Activated CD8-positive, alpha-beta memory T cell treated with anti-CD3 and anti-CD28 coated beads, Interleukin-2, amount 10 ng/mL, durations not matched to agents 7 days and 5 days (primary cell): Measurements from ENCODE around the gene TCERG1L. TPM values are rescaled to one million over a fixed set of nuclear protein-coding genes. Genes with fewer than 3 reads are reported as not detected.
"Not testable (repeated sequence)": the region's sequence is repeated elsewhere in the genome, so short reads cannot be mapped to it uniquely, and the experiment has no call there.

Experiments
- ATAC-seq: fragments of 150-1000 bp; cut with Tn5 transposase; one replicate; pipeline ENCODE4 v1.10.0; 2021; ENCODE audit warnings: moderate library complexity
- CTCF ChIA-PET: fragments of 350-600 bp; sonication (Branson Sonifier 250); formaldehyde crosslinking; loops from one replicate; lab custom pipeline; 2021; ENCODE audit warnings: antibody characterized with exemption; lab: Charles Lee
- DNase-seq: peaks from one replicate; pipeline ENCODE4 v3.0.0-alpha.2; 2020
- H3K27ac Mint-ChIP-seq: one replicate; pipeline ENCODE4 v1.8.0; 2021; ENCODE audit warnings: mild to moderate bottlenecking, mixed read lengths
- H3K27me3 Mint-ChIP-seq: one replicate; pipeline ENCODE4 v1.8.0; 2021; ENCODE audit warnings: mixed read lengths
- H3K36me3 Mint-ChIP-seq: one replicate; pipeline ENCODE4 v1.8.0; 2021; ENCODE audit warnings: mild to moderate bottlenecking, mixed read lengths
- H3K4me1 Mint-ChIP-seq: one replicate; pipeline ENCODE4 v1.8.0; 2021; ENCODE audit warnings: mixed read lengths
- H3K4me3 Mint-ChIP-seq: one replicate; pipeline ENCODE4 v1.8.0; 2021; ENCODE audit warnings: mild to moderate bottlenecking, moderate library complexity, mixed read lengths
- H3K9me3 Mint-ChIP-seq: one replicate; pipeline ENCODE4 v1.8.0; 2022; ENCODE audit warnings: low read depth, mixed read lengths
- total RNA-seq, 2 experiments: library from RNA; stranded (reverse); gene quantifications; one replicate each; pipeline ENCODE4 v1.2.3, GENCODE V29; 2021

Gene TCERG1L
- total RNA-seq, 2 experiments from 2014 or later: 0.20 to 0.49 TPM

DNA sequence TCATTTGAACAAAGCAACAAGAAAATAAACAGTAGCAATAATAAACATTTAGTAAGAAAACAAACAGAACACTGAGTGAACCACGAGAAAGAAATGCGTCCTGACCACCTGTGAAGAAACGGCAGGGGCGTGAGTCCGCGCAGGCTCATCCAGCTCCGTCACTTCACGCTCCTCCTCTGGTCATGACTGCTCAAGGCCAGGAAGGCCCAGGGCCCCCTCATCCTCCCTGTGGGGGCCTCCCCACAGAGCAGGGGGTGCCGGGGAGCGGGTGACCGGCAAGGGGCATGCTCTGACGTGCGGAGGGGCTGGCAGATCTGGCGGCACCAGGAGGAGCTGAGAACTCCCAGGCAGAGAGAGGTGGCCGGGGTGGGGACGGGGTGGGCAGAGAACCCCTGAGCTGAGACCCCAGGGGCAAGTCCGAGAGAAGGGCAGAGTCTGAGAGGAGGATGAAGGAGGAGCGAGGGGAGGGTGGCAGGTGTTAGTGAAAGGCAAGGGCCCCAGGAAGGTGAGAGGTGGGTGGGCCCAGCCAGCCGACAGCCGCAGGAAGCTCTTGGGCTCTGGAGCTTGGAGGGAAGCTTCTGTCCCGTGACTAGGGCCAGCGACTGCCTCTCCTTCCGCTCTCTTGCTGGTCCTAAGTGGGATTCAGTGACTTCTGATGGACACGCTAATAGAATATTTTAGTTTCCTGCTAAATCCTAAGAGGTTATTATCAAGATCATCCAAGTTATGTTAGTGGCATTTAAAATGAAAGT lies 223.9 kb downstream of the TCERG1L start:
- Mint-ChIP-seq H3K27me3 (peaks cover 5% of the 10 kb centered on the region), H3K9me3 (no peaks in the 10 kb centered on the region), H3K36me3 (no peaks in the 10 kb centered on the region), H3K4me1 (no peaks in the 10 kb centered on the region), H3K4me3 (no peak overlapping the region), H3K27ac (no peak overlapping the region)
- DNase-seq: no peak
- CTCF ChIA-PET: no interaction called here
- no peak for ATAC-seq

DNA sequence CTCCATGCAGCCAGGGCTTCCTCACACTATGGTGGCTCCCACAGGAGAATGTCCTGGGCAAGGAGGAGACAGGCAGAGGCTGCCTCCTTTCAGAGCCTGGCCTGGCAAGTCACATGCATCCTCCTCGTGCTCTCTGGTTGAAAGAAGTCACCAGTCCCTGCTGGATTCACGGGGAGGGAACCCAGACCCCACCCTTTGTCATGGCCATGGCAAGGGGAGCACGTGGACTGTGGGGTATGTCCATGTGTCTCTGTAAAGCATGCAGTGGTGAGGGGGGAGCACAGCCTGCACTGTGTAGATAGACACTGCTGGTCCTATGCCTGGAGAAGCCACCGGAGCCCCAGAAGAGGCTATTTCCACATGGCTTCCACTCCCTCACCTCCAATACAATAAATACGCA lies 225.0 kb downstream of the TCERG1L start:
- Mint-ChIP-seq H3K9me3 (no peaks in the 10 kb centered on the region), H3K4me1 (peaks cover 3% of the 10 kb centered on the region), H3K27ac (no peak overlapping the region), H3K27me3 (peaks cover 5% of the 10 kb centered on the region), H3K36me3 (no peaks in the 10 kb centered on the region), H3K4me3 (no peak overlapping the region)
- DNase-seq: no peak
- CTCF ChIA-PET: no interaction called here
- ATAC-seq: no peak

DNA sequence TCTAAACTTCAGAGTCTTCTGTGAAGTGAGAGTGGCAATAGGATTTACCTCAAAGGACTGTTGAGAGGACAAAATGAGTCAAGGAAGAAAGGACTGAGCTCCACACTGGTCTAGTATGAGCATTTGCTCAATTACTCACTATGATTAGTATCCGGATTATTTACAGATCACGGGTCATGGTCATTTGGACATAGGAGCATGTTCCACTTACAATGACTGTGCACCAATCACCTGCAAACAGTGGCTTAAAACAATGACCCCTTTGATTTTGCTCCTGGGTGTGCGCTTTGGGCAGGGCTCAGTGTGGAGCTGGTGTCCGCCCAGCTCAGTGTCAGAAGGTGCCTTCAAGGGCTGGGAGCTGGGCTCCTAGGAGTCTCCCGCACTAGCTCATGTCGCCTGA lies 225.4 kb downstream of the TCERG1L start:
- DNase-seq: no peak
- no peaks in the 10 kb centered on the region for H3K9me3 Mint-ChIP-seq
- CTCF ChIA-PET: no interaction called here
- no peak overlapping the region for H3K4me3 Mint-ChIP-seq
- peaks cover 7% of the 10 kb centered on the region for H3K4me1 Mint-ChIP-seq
- peaks cover 5% of the 10 kb centered on the region for H3K27me3 Mint-ChIP-seq
- ATAC-seq: no peak
- H3K27ac Mint-ChIP-seq: no peak overlapping the region
- H3K36me3 Mint-ChIP-seq: no peaks in the 10 kb centered on the region

DNA sequence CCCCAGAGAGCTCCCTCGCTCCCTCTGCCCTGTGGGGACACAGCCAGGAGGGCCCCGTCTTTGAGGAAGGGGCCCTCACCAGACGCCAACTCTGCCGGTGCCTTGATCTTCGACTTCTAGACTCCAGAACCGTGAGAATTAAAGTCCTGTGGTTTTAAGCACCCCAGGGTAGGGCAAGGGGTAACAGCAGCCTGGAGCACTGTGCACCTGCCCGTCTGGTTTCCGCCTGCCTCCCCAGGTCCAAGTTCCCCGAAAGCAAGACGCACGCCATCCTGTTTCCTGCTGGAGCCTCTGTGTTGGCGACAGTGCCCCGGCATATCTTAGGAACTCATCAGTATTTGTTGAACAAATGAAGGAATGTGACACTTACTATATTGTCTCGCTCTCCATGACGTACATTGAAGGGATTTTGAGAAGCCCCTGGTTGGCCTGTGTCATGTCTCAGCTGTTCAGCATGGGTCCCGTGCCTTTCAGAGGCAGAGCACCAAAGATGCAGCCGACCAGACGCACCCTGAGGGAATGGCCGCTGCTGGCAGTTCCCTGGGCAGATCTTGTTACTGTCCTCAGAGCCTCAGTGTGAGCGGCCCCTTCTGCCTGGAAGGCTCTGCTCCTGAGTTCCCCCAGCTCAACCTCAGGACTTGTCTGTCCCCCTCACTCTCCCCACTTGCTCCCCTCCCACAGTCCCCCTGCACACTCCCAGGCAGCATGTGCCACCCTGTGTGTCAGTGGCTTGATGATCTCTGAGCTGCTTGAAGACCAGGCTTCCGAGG lies 226.2 kb downstream of the TCERG1L start:
- ATAC-seq (no peak), DNase-seq (no peak)
- Mint-ChIP-seq H3K4me1 (peaks cover 10% of the 10 kb centered on the region), H3K36me3 (no peaks in the 10 kb centered on the region), H3K9me3 (no peaks in the 10 kb centered on the region), H3K4me3 (no peak overlapping the region), H3K27ac (no peak overlapping the region), H3K27me3 (peaks cover 5% of the 10 kb centered on the region)
- CTCF ChIA-PET: no interaction called here

DNA sequence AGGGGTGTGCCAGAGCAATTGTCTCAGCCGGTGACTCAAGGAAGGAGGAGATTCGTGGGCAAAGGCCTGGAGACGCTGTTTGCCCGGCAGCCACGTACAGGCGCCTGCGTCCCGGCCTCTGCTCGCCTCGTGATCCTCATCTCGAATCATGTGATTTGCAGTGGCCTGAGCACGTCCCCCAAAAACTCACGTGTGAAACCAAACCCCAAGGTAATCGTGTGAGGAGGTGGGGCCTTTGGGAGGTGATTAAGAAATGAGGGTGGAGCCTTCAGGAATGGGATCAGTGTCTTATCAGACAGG lies 226.8 kb downstream of the TCERG1L start:
- CTCF ChIA-PET: no interaction called here

DNA sequence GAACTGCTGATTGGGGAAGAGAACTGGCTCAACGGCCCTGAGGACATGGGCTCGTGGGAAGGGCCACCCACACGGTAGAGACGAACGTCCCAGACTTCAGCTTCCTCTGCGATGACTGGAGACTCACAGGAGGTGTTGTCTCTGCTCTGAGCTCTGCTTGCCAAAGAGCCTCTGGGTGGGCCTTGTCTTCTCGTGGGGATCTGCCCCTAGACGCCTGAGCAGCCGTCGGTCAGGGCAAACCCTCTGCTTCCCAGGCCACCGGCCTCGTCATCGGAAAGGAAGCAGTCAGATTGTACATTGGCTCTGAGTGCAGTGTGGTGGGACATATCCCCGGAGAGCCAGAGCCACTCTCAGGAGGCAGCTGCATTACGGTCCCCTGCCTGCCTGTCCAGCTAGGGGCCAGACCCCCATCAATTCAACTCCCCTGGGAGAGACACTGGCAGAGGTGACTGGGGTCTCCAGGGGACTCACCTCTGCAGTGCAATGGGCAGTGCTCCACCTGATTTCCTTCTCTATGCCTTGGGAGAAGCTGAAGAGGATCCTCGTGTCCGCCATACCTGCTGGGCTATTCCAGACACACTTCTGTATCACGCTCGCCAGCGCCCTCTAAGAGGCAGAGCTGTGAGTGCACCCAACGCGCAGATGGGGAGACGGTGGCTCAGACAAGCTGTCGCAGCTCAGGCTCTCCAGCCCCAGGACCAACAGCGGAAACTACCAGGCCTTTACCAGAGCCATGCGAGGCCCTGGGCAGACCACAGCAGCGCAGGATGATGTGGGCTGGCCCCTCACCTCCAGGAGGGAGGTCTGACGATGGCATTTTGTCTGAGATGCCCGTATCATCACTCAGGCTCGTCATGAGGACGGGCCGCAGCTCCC lies 227.4 kb downstream of the TCERG1L start:
- no peak overlapping the region for H3K4me3 Mint-ChIP-seq
- DNase-seq: no peak
- H3K9me3 Mint-ChIP-seq: no peaks in the 10 kb centered on the region
- ATAC-seq: no peak
- H3K4me1 Mint-ChIP-seq: peaks cover 10% of the 10 kb centered on the region
- H3K27ac Mint-ChIP-seq: no peak overlapping the region
- H3K36me3 Mint-ChIP-seq: no peaks in the 10 kb centered on the region
- CTCF ChIA-PET: no interaction called here
- peaks cover 5% of the 10 kb centered on the region for H3K27me3 Mint-ChIP-seq

More for the DNA sequence above, 226.8 kb downstream of the TCERG1L start:
- Mint-ChIP-seq H3K9me3 (no peaks in the 10 kb centered on the region), H3K4me1 (peaks cover 10% of the 10 kb centered on the region), H3K36me3 (no peaks in the 10 kb centered on the region), H3K4me3 (no peak overlapping the region), H3K27ac (no peak overlapping the region), H3K27me3 (peaks cover 5% of the 10 kb centered on the region)
- ATAC-seq (no peak), DNase-seq (no peak)

DNA sequence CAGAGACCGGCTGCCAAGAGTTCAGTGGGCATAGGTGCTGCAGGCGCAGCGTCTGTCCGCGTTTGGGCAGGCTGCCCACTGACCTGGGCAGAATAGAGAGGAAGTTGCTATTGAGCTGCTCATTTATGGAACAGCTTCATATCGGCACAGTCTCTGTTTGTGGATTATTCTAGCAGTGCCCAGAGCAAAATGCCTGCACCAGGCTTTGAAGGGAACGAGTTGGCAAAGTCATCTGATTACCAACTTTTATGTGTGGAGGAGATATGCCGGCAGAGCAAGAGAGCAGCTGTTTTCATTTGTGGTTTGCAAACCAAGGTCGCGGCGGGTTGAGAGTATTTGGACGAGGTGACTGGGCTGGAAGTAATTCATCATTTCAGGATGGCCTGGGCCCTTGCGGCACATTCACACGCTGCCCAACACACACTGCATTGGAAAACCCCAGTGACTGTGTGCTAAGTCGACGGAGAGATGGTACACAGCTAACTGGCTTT lies 228.5 kb downstream of the TCERG1L start:
- no peaks in the 10 kb centered on the region for H3K36me3 Mint-ChIP-seq
- no peak for DNase-seq
- H3K27me3 Mint-ChIP-seq: peaks cover 5% of the 10 kb centered on the region
- no peak for ATAC-seq
- H3K4me3 Mint-ChIP-seq: no peak overlapping the region
- H3K27ac Mint-ChIP-seq: no peak overlapping the region
- CTCF ChIA-PET: no interaction called here
- no peaks in the 10 kb centered on the region for H3K9me3 Mint-ChIP-seq
- peaks cover 10% of the 10 kb centered on the region for H3K4me1 Mint-ChIP-seq

DNA sequence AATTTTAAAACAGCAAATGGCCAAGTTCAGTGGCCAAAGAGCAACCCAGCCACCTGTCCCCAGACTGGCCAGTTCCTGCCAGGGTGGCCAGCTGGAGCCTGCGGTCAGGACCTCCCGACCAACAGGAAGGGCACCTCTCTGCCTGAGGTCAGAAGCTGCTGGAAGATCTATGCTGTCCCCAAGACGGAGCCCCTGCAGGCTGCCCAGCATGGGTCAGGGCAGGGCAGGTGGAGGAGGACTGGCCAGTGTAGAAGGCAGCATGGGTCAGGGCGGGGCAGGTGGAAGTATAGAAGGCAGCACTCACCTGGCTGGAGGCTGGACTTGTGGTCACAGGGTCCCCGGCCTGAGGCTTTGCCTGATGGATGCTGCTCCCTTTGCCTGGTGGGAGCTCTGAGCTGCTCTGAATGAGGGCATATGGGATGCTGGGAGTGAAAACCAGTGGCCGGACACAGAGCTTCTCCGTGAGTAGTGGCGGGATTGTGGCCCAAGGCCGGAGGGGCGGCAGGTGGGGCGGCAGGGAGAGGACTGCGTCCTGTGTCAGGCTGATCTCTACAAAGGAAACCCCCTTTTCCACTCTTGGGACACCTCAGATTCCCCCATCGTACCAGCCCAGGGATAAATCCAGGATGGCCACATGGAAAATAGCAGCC lies 229.2 kb downstream of the TCERG1L start:
- ATAC-seq (no peak), DNase-seq (no peak)
- H3K4me1 Mint-ChIP-seq: peaks cover 10% of the 10 kb centered on the region
- H3K4me3 Mint-ChIP-seq: no peak overlapping the region
- CTCF ChIA-PET: no interaction called here
- peaks cover 5% of the 10 kb centered on the region for H3K27me3 Mint-ChIP-seq
- no peak overlapping the region for H3K27ac Mint-ChIP-seq
- H3K36me3 Mint-ChIP-seq: no peaks in the 10 kb centered on the region
- no peaks in the 10 kb centered on the region for H3K9me3 Mint-ChIP-seq

DNA sequence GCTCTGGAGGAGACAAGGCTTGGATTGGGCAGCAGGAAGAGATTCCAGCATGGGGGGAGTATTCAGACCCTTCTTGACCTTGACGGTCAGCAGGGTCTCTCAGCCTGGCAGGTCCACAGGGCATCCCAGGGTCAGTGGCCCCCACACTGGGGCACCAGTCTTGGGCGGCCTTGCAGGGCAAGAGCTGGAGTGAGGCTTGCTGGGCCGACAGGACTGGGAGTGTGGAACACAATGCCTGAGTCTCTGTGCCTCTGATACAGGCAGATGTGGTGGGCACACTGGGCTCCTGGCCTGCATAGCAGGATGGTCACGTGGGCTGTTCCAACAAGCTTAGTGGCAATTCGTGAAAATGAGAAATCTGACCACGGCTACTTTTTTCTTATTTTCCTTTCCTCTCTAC lies 229.7 kb downstream of the TCERG1L start:
- peaks cover 5% of the 10 kb centered on the region for H3K27me3 Mint-ChIP-seq
- no peak for ATAC-seq
- peaks cover 10% of the 10 kb centered on the region for H3K4me1 Mint-ChIP-seq
- DNase-seq: no peak
- no peak overlapping the region for H3K27ac Mint-ChIP-seq
- no peak overlapping the region for H3K4me3 Mint-ChIP-seq
- H3K9me3 Mint-ChIP-seq: no peaks in the 10 kb centered on the region
- no peaks in the 10 kb centered on the region for H3K36me3 Mint-ChIP-seq
- CTCF ChIA-PET: no interaction called here

DNA sequence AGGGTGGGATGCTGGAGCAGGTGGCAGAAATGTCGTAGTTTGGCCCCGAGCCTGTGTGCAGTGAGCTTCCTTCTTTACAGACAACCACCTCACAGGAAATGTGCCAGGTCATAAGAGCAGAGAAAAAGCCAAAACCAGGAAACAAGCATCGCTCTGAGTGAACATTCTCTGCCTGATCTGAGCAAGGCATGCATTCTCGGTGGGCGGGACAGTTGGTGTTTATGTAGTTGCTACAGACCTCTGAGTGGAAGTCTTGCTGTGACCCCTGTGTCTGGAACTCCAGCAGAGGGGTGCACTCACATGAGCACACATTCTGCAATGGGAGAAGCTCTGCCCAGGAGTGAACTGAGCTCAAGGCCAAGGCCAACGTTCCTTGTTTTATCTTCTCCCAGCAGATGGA lies 230.1 kb downstream of the TCERG1L start:
- CTCF ChIA-PET: no interaction called here
- ATAC-seq (peak; percentile 58), DNase-seq (peak; percentile 48)

DNA sequence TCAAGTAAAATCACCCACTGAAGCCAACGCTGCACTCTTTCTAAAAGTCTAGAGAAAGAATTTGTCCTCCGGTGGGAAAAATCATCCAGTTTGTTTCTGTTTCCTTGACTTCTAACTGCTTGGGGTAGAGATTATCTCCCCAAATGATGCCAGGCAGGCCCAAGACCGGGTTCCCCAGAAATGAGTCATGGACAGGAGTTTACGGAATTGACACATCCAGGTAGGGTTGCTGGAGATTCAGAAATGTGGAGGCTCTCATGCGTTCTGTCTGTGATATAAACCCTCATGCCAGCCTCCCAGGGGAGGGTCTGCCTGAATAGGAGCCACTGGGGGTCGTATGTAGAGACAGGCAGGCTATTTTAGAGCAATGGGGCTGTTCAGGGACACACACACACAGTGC lies 230.9 kb downstream of the TCERG1L start:
- Mint-ChIP-seq H3K4me1 (peaks cover 10% of the 10 kb centered on the region), H3K27me3 (peaks cover 3% of the 10 kb centered on the region), H3K36me3 (no peaks in the 10 kb centered on the region), H3K27ac (no peak overlapping the region), H3K4me3 (no peak overlapping the region), H3K9me3 (no peaks in the 10 kb centered on the region)
- CTCF ChIA-PET: no interaction called here
- no peak for DNase-seq
- ATAC-seq: no peak

More for the DNA sequence above, 230.1 kb downstream of the TCERG1L start:
- Mint-ChIP-seq H3K36me3 (no peaks in the 10 kb centered on the region), H3K4me1 (peaks cover 10% of the 10 kb centered on the region), H3K4me3 (no peak overlapping the region), H3K9me3 (no peaks in the 10 kb centered on the region), H3K27ac (no peak overlapping the region), H3K27me3 (peaks cover 5% of the 10 kb centered on the region)

DNA sequence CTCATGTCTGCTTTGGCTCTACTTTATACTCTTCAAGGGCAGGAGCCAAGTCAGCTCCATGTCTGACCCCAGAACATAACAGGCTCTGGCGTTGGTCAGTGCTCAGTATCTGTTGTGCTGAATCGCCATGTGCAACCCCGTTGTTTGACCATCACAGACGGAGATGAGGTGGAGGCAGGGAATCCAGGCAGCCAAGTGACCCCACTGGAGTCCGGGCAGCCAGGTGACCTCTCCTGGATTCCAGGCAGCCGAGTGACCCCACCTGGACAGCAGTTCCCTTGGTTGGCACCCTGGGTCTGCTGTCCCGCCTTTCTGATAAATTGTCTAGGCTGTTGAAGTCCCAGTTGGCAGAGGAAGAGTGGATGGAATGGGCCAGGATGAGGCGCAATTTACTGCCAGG lies 232.2 kb downstream of the TCERG1L start:
- no peak for DNase-seq
- peaks cover 10% of the 10 kb centered on the region for H3K4me1 Mint-ChIP-seq
- no peak overlapping the region for H3K27ac Mint-ChIP-seq
- H3K9me3 Mint-ChIP-seq: no peaks in the 10 kb centered on the region
- H3K36me3 Mint-ChIP-seq: no peaks in the 10 kb centered on the region
- H3K27me3 Mint-ChIP-seq: no peaks in the 10 kb centered on the region
- H3K4me3 Mint-ChIP-seq: no peak overlapping the region
- ATAC-seq: no peak
- CTCF ChIA-PET: no interaction called here

DNA sequence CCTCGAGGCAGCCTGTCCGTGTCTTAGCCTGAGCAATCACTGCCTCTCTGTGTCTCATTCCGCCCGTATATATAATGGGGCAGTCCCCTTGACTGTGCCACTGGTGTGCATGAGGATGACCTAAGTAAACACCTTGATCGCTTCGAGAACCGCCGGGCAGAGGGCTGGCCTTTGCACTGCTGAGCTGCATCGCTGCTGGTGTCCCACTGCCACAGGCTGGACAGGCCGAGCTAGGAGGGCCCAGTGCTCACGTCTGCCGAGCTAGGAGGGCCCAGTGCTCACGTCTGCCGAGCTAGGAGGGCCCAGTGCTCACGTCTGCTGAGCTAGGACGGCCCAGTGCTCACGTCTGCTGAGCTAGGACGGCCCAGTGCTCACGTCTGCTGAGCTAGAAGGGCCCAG lies 232.6 kb downstream of the TCERG1L start:
- not testable (repeated sequence) for H3K27me3 Mint-ChIP-seq, H3K4me3 Mint-ChIP-seq, H3K27ac Mint-ChIP-seq

More for the DNA sequence above, 232.6 kb downstream of the TCERG1L start:
- H3K4me1 Mint-ChIP-seq: peaks cover 10% of the 10 kb centered on the region
- ATAC-seq, H3K9me3 Mint-ChIP-seq, H3K36me3 Mint-ChIP-seq, CTCF ChIA-PET, DNase-seq: not testable (repeated sequence)
